ENCODE data around the gene ARSD. TPM values are rescaled to one million over a fixed set of nuclear protein-coding genes. Genes with fewer than 3 reads are reported as not detected.
"Not testable (repeated sequence)": the region's sequence is repeated elsewhere in the genome, so short reads cannot be mapped to it uniquely, and the experiment has no call there.

The ARSD gene
- total RNA-seq, 2 donors from 2014 or later: 11.7 to 15.7 TPM

GRCh38 chrX:2937942-2938341 is 8.8 kb upstream of the ARSD start:
- DNase-seq (ENCODE audit: low spot score); intact Hi-C loops (cut with DNase I): not testable (repeated sequence)

DNA sequence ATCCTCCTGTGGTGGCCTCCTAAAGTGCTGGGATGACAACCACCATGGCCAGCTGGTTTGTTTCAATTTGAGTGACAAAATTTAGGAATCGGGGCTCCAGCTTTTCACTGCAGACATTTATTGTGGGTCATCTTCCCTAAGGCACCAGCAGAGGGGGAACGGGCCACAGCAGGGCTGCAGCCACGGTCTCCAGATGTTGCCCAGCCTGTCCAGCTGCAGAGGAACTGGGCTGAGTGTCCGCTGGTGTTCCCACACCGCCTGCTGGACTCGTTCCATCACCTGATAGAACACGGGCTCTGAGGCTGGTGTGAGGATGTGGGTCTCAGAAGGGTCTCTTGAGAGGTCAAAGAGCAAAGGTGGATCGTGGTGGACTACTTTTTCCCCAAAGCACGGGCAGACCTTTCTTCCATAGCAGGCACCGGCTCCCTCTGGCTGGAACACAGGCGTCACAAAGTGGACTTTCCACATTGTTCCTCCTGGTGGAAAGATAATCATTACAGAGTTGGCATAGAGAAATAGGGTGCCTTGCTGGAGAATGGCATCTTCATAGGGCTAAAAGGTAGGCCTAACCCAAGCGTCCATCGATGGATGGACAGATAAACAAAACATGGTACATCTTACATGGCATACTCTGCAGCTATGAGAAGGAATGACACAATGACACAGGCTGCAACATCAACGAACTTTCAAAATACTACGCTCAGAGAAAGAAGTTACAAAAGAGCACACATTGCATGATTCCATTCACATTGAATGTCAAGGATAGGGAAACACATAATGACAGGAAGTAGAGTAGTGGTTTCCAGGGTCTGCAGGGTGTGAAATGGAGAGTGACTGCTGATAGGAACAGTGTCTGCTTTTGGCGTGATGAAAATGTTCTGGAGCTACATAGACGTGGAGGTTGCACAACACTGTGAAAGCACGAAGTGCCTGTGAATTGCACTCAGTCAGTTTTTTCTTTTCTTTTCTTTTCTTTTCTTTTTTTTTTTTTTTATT is 5.9 kb upstream of the ARSD start:
- intact Hi-C loops (cut with DNase I): no loop called here

GRCh38 chrX:2933125-2933900 is 4.2 kb upstream of the ARSD start:
- intact Hi-C loops (cut with DNase I): no loop called here
- DNase-seq (ENCODE audit: low spot score): no peak

More for the DNA sequence above, 5.9 kb upstream of the ARSD start:
- no peak for DNase-seq (ENCODE audit: low spot score)

DNA sequence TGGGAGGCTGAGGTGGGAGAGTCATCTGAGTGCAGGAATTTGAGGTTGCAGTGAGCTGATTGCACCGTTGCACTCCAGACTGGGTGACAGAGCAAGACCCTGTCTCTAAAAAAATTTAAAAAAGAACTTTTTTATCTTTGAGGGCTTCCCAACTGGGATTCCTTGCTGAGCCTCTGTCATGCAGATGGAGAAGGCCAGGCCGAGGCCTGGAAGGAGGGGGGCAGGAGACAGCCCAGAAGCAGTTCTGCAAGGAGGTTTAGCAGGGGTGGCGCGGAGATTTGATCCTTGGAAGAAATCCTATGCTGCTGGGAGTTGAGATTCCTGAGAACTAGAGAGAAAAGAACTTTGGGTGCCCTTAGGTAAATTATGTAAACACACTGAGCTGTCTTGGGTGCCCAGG is 2.5 kb upstream of the ARSD start:
- DNase-seq (ENCODE audit: low spot score): no peak
- intact Hi-C loops (cut with DNase I): no loop called here

DNA sequence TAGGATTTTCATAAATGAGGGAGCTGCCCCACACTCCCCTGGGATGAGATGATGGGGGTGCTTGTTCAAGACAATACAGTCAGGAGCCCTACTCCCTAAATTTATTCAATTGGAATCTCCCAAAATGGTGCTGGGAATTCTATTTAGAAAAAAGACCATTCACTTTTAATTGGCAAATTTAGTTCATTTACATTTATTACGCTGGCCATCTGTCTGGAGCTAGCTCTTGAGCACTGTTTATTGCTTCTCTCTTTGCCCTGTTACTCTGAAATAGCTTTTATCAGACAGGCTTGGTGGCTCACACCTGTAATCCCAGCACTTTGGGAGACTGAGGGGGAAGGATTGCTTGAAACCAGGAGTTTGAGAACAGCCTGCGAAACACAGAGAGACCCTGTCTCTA is 2.0 kb upstream of the ARSD start:
- no peak for DNase-seq (ENCODE audit: low spot score)
- intact Hi-C loops (cut with DNase I): no loop called here

DNA sequence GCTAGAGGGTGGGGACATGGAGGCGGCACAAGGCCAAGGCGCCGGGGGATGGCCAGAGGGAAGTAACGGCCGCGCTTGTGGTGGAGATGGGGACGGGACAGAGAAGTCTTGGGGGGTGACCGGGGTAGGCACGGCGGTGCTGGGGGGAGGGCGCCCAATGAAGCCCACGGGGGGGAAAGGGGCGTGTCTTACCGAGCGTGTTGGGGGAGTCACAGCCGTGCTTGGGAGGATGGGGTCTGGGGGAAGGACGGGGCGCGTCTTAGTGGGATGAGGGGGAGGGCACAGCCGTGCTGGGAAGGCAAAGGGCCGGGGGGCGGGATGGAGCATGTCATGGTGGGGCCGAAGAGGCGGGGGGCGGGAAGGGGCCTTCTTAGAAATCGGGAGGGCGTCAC is 952 bp downstream of the ARSD start:
- peak; percentile 91 for DNase-seq (ENCODE audit: low spot score)
- intact Hi-C loops (cut with DNase I): no loop called here

- no peak for DNase-seq (ENCODE audit: low spot score)
- intact Hi-C loops (cut with DNase I): no loop called here
Observed at GRCh38 chrX:2926664-2927275, 2.4 kb downstream of the ARSD start.

DNA sequence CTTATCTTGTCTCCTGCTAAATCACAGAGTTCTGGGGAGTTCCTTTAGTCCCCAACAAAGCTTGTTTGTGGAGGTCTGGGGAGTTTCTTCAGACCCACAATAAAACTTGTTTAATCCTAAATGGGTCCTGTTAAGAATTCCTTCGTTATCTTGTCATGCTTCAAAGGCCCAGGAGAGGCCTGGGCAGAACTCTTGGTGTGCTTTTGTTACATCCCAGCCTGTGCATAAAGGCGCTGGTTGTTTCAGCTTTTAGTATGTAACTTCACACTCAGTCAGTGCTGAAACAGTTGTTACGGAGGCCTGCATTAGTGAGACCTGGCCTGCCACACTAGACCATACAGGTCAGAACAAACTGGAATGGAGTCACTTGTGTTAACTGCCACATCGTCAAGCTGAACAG is 2.9 kb downstream of the ARSD start:
- not testable (repeated sequence) for DNase-seq (ENCODE audit: low spot score)

DNA sequence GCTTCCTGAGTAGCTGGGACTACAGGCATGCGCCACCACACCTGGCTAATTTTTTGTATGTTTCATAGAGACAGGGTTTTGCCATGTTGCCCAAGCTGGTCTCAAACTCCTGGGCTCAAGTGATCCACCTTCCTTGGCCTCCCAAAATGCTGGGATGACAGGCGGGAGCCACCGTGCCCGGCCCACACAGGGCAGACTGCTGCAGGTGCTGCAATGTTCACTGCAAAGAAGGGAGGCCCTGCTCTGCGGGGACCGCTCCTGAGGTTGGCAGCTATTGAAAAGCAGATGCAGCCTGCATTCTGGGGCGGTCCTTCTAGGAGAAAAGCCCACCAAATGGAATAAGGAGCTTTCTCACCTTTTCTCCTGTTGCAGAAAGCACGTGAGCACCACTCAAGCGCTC is 5.0 kb downstream of the ARSD start:
- no peak for DNase-seq (ENCODE audit: low spot score)
- intact Hi-C loops (cut with DNase I): no loop called here

More for the DNA sequence above, 2.9 kb downstream of the ARSD start:
- intact Hi-C loops (cut with DNase I): not testable (repeated sequence)

- DNase-seq (ENCODE audit: low spot score): no peak
- intact Hi-C loops (cut with DNase I): no loop called here
Observed at GRCh38 chrX:2921750-2922149, 7.4 kb downstream of the ARSD start.

DNA sequence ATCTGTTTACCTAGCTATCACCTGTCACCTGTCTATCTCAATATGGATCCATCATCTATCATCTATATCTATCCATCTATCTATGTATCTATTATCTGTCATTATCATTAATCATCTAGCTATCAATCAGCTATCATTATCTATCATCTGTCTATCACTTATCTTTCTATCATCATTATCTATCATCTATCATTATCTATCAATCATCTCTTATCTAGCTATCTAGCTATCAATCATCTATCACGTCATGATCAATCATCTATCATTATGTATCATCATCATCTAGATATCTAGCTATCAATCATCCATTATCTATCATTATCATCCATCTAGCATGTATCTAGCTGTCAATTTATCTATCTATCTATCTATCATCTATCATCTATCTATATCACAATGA is 7.9 kb downstream of the ARSD start:
- intact Hi-C loops (cut with DNase I): no loop called here

GRCh38 chrX:2917767-2918166 is 11.4 kb downstream of the ARSD start:
- no peak for DNase-seq (ENCODE audit: low spot score)
- intact Hi-C loops (cut with DNase I): loop anchor here in 1 of 2 donors (5.0 kb wide), 1 partner anchor 805 kb away; no protein-coding TSS in a partner anchor

More for the DNA sequence above, 7.9 kb downstream of the ARSD start:
- DNase-seq (ENCODE audit: low spot score): no peak

- intact Hi-C loops (cut with DNase I): no loop called here
- DNase-seq (ENCODE audit: low spot score): no peak
Observed at GRCh38 chrX:2913118-2913517, 16.0 kb downstream of the ARSD start.

GRCh38 chrX:2910109-2910508 is 19.0 kb downstream of the ARSD start:
- DNase-seq (ENCODE audit: low spot score): no peak
- intact Hi-C loops (cut with DNase I): no loop called here

DNA sequence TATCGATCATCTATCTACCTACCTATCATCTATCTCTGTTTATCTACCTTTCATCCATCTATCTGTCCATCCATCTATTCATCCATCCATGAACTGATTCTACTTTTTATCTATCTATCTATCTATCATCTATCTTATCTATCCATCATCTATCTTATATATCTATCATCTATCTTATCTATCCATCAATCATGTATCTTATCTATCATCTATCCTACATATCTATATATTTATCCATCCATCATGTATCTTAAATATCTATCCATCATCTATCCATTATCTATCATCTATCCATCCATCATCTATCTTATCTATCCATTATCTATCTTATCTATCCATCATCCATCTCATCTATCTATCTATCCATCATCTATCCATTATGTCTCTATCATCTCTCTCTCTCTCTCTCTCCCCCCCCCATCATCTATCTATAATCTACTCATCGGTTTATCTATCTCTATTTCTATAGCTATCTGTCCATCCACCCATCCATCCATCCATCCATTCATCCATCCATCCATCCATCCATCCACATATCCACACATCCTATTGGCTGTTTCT is 20.9 kb downstream of the ARSD start:
- DNase-seq (ENCODE audit: low spot score): no peak
- intact Hi-C loops (cut with DNase I): no loop called here

- intact Hi-C loops (cut with DNase I): no loop called here
- DNase-seq (ENCODE audit: low spot score): no peak
Observed at GRCh38 chrX:2907295-2907694, 21.8 kb downstream of the ARSD start.

DNA sequence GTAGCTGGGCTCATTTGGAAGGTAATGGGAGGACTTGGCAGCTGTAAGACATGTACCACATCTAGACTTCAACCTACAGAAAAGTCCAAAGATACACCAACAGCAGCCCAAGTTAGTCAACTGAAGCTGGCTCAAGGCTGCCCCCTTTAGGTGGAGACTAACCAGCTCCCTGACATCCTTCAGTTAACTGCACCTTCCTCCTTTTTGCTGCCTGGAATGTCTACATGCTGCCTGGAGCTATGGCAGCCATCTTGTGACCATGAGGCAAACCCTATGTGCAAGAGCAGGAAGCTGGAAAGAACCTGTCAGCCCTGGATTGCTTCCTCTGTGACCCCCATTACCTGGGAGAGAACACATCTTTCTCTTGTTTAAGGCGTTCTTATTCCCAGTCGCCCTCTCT is 25.8 kb downstream of the ARSD start:
- no peak for DNase-seq (ENCODE audit: low spot score)
- intact Hi-C loops (cut with DNase I): no loop called here

DNA sequence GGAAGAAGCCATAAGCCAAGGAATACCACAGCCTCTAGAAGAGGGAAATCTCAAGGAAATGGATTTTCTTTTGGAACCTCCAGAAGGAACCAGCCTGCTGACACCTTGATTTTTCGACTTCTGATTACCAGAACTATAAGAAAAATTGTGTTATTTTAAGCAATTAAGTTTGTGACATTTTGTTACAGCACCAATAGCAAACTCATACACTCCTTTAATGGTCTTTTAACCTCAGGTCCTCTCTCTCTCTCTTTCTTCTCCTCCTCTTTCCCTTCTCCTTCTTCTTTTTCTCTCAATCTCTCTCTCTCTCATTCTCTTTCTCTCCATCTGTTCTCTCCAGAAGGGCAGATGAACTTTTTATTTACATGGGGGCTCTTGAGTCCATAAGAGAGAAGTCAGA is 26.3 kb downstream of the ARSD start:
- DNase-seq (ENCODE audit: low spot score): no peak
- intact Hi-C loops (cut with DNase I): no loop called here

- DNase-seq (ENCODE audit: low spot score): no peak
- intact Hi-C loops (cut with DNase I): no loop called here
Observed at GRCh38 chrX:2901367-2902036, 27.6 kb downstream of the ARSD start.

Data from posterior vena cava (tissue), 2 donors.